Stomach (tissue), 4 donors: ENCODE data around the gene PRKCE.
A peak's percentile ranks its signal among the peaks of the same experiment; 100 is the strongest.

ENCODE experiments used
- CTCF ChIP-seq, 7 experiments: fragments of 450-650 bp in 4 of 7; fragments of 200-600 bp in 3 of 7; sonication (generic) in 3 of 7; IDR thresholded peaks; one replicate each; pipeline ENCODE4 v1.5.1; 2016 to 2019; ENCODE audit warnings: antibody characterized with exemption in 7 of 7, control low read depth in 2 of 7, mild to moderate bottlenecking in 1 of 7
- EP300 ChIP-seq: sonication (generic); formaldehyde crosslinking; IDR thresholded peaks from one replicate; pipeline ENCODE4 v1.6.1; 2017; ENCODE audit warnings: antibody characterized with exemption
- POLR2A ChIP-seq, 4 donors: fragments of 450-650 bp; IDR thresholded peaks; one replicate each; pipeline ENCODE4 v1.6.1; 2016; ENCODE audit warnings: antibody characterized with exemption in 4 of 4, control low read depth in 2 of 4, mild to moderate bottlenecking in 1 of 4, moderate library complexity in 1 of 4
- POLR2AphosphoS5 ChIP-seq, 3 donors: sonication (generic); formaldehyde crosslinking; IDR thresholded peaks; one replicate each; pipeline ENCODE4 v1.6.1; 2016; ENCODE audit warnings: antibody characterized with exemption in 3 of 3

GRCh38 chr2:45626387-45627221 lies 24.9 kb upstream of the PRKCE start:
- TF ChIP-seq CTCF (IDR thresholded peaks at IDR 0.05) (no peak), POLR2A (IDR thresholded peaks at IDR 0.05) (no peak), EP300 (no peak), POLR2AphosphoS5 (IDR thresholded peaks at IDR 0.05) (peak in 2 of 3 donors; percentile 26 to 52)
